ENCODE measurements around the gene UST.

Gene UST

GRCh38 chr6:148803979-148804378 is 57.1 kb downstream of the UST start:
- no peak for DNase-seq (ENCODE audit: low read depth in 2 of 2)

- no peak for DNase-seq (ENCODE audit: low read depth in 2 of 2)
Observed at GRCh38 chr6:148805777-148806176, 58.9 kb downstream of the UST start.

- DNase-seq (ENCODE audit: low read depth in 2 of 2) = no peak
Observed at GRCh38 chr6:148807784-148808183, 61.0 kb downstream of the UST start.

- DNase-seq (ENCODE audit: low read depth in 2 of 2) = no peak
Observed at GRCh38 chr6:148808786-148809304, 62.0 kb downstream of the UST start.

GRCh38 chr6:148811459-148811858 is 64.6 kb downstream of the UST start:
- DNase-seq (ENCODE audit: low read depth in 2 of 2) = no peak

GRCh38 chr6:148814082-148814790 is 67.4 kb downstream of the UST start:
- no peak for DNase-seq (ENCODE audit: low read depth in 2 of 2)

- DNase-seq (ENCODE audit: low read depth in 2 of 2) = no peak
Observed at GRCh38 chr6:148814869-148815268, 68.0 kb downstream of the UST start.

- DNase-seq (ENCODE audit: low read depth in 2 of 2) = no peak
Observed at GRCh38 chr6:148816117-148816516, 69.3 kb downstream of the UST start.

GRCh38 chr6:148817689-148818088 is 70.9 kb downstream of the UST start:
- DNase-seq (ENCODE audit: low read depth in 2 of 2) = no peak

- no peak for DNase-seq (ENCODE audit: low read depth in 2 of 2)
Observed at GRCh38 chr6:148818939-148819575, 72.2 kb downstream of the UST start.

GRCh38 chr6:148819852-148820251 is 73.0 kb downstream of the UST start:
- DNase-seq (ENCODE audit: low read depth in 2 of 2) = no peak

GRCh38 chr6:148822819-148823218 is 76.0 kb downstream of the UST start:
- DNase-seq (ENCODE audit: low read depth in 2 of 2) = no peak

- DNase-seq (ENCODE audit: low read depth in 2 of 2) = no peak
Observed at GRCh38 chr6:148824291-148824690, 77.5 kb downstream of the UST start.

GRCh38 chr6:148824960-148825359 is 78.1 kb downstream of the UST start:
- no peak for DNase-seq (ENCODE audit: low read depth in 2 of 2)

- DNase-seq (ENCODE audit: low read depth in 2 of 2) = no peak
Observed at GRCh38 chr6:148825492-148825891, 78.7 kb downstream of the UST start.

- no peak for DNase-seq (ENCODE audit: low read depth in 2 of 2)
Observed at GRCh38 chr6:148827416-148828045, 80.7 kb downstream of the UST start.

GRCh38 chr6:148828047-148828446 is 81.2 kb downstream of the UST start:
- DNase-seq (ENCODE audit: low read depth in 2 of 2) = no peak

- no peak for DNase-seq (ENCODE audit: low read depth in 2 of 2)
Observed at GRCh38 chr6:148829415-148830101, 82.7 kb downstream of the UST start.

GRCh38 chr6:148830614-148831013 is 83.8 kb downstream of the UST start:
- no peak for DNase-seq (ENCODE audit: low read depth in 2 of 2)

GRCh38 chr6:148831064-148831463 is 84.2 kb downstream of the UST start:
- DNase-seq (ENCODE audit: low read depth in 2 of 2) = no peak

- no peak for DNase-seq (ENCODE audit: low read depth in 2 of 2)
Observed at GRCh38 chr6:148831531-148831930, 84.7 kb downstream of the UST start.

- DNase-seq (ENCODE audit: low read depth in 2 of 2) = no peak
Observed at GRCh38 chr6:148835920-148836441, 89.2 kb downstream of the UST start.
